Naive thymus-derived CD4-positive, alpha-beta T cell (primary cell): ENCODE data around the gene CNOT11. TPM values are rescaled to one million over a fixed set of nuclear protein-coding genes. Genes with fewer than 3 reads are reported as not detected.
"Not testable (repeated sequence)": the region's sequence is repeated elsewhere in the genome, so short reads cannot be mapped to it uniquely, and the experiment has no call there.

Experiments used
- ATAC-seq: fragments of 150-1000 bp; cut with Tn5 transposase; 2 replicates; pipeline ENCODE4 v1.10.0; 2021; ENCODE audit warnings: mild to moderate bottlenecking, moderate library complexity
- CTCF ChIA-PET: fragments of 350-600 bp; sonication (Branson Sonifier 250); formaldehyde crosslinking; loops from one replicate; lab custom pipeline; 2021; ENCODE audit warnings: antibody characterized with exemption; lab: Charles Lee
- POLR2A ChIA-PET: fragments of 350-600 bp; sonication (Branson Sonifier 250); formaldehyde crosslinking; loops from one replicate; lab custom pipeline; 2021; ENCODE audit warnings: antibody characterized with exemption, inconsistent platforms; lab: Charles Lee
- DNase-seq, 9 donors: peaks; one replicate each; pipeline versions ENCODE4 v3.0.0 to v3.0.0-alpha.2; 2020 to 2022; ENCODE audit warnings: mixed read lengths in 1 of 9
- H3K27ac ChIP-seq: one replicate; pipeline ENCODE4 v1.7.0; 2013; ENCODE audit warnings: mild to moderate bottlenecking, low read depth, low read length, moderate library complexity
- H3K27me3 ChIP-seq, 2 donors: one replicate each; pipeline ENCODE4 v1.7.0; 2013; ENCODE audit warnings: low read length in 2 of 2, mild to moderate bottlenecking in 2 of 2, moderate library complexity in 2 of 2; ENCODE audit not compliant: control insufficient read depth in 2 of 2, insufficient read depth in 2 of 2
- H3K36me3 ChIP-seq, 3 experiments: 1 replicate in 2 of 3; 2 replicates in 1 of 3; pipeline ENCODE4 v1.7.0; 2013; ENCODE audit warnings: low read length in 3 of 3, mild to moderate bottlenecking in 3 of 3, moderate library complexity in 1 of 3; ENCODE audit not compliant: insufficient read depth in 3 of 3, control insufficient read depth in 2 of 3
- H3K4me1 ChIP-seq, 2 donors: one replicate each; pipeline ENCODE4 v1.7.0; 2013; ENCODE audit warnings: low read length in 2 of 2, mild to moderate bottlenecking in 2 of 2, moderate library complexity in 1 of 2; ENCODE audit not compliant: control insufficient read depth in 2 of 2, insufficient read depth in 2 of 2
- H3K4me3 ChIP-seq: 2 replicates; pipeline ENCODE4 v1.7.0; 2013; ENCODE audit warnings: mild to moderate bottlenecking, low read length
- H3K9me3 ChIP-seq, 3 experiments: 1 replicate in 2 of 3; 2 replicates in 1 of 3; pipeline ENCODE4 v1.7.0; 2013; ENCODE audit warnings: low read length in 3 of 3; ENCODE audit not compliant: control insufficient read depth in 2 of 3
- H3K27ac Mint-ChIP-seq, 9 donors: one replicate each; pipeline ENCODE4 v1.8.0; 2020 to 2022; ENCODE audit warnings: mixed read lengths in 9 of 9, mild to moderate bottlenecking in 8 of 9, moderate library complexity in 5 of 9, inconsistent platforms in 2 of 9
- H3K27me3 Mint-ChIP-seq, 5 donors: one replicate each; pipeline ENCODE4 v1.8.0; 2021 to 2022; ENCODE audit warnings: mixed read lengths in 5 of 5, mild to moderate bottlenecking in 1 of 5
- H3K36me3 Mint-ChIP-seq, 5 donors: one replicate each; pipeline ENCODE4 v1.8.0; 2020 to 2022; ENCODE audit warnings: mixed read lengths in 5 of 5, mild to moderate bottlenecking in 3 of 5, inconsistent platforms in 1 of 5
- H3K4me1 Mint-ChIP-seq, 7 donors: one replicate each; pipeline ENCODE4 v1.8.0; 2020 to 2022; ENCODE audit warnings: mixed read lengths in 7 of 7, mild to moderate bottlenecking in 3 of 7, inconsistent platforms in 1 of 7
- H3K4me3 Mint-ChIP-seq, 10 donors: one replicate each; pipeline ENCODE4 v1.8.0; 2020 to 2022; ENCODE audit warnings: mild to moderate bottlenecking in 10 of 10, mixed read lengths in 10 of 10, moderate library complexity in 6 of 10, inconsistent platforms in 2 of 10
- H3K9me3 Mint-ChIP-seq, 11 donors: one replicate each; pipeline ENCODE4 v1.8.0; 2020 to 2022; ENCODE audit warnings: mixed read lengths in 11 of 11, mild to moderate bottlenecking in 4 of 11, inconsistent platforms in 1 of 11, moderate library complexity in 1 of 11
- intact Hi-C, 2 donors: fragments of 100-400 bp; cut with micrococcal nuclease; formaldehyde crosslinking; loops; one replicate each; pipeline ENCODE4 v1.15.1; 2023
- polyA plus RNA-seq, 2 donors: library from polyadenylated mRNA; unstranded; fragments of 300-500 nt; fragmentation: Illumina TruSeq; gene quantifications; one replicate each; pipeline ENCODE4 v1.2.3, GENCODE V29; 2021
- total RNA-seq, 6 experiments: library from RNA in 5 of 6; stranded (reverse) in 5 of 6; gene quantifications; 1 replicate in 5 of 6; 2 replicates in 1 of 6; pipeline ENCODE4 v1.2.3 and lab custom pipeline; 2021 to 2026

CNOT11 gene
- total and polyA plus RNA-seq, 7 experiments from 2014 or later, result 49.0 to 65.7 (median 60.4) TPM

- Histone ChIP-seq H3K27ac (peak within 1 kb of the TSS; percentile 88), H3K4me1 (peaks cover 60 to 63% of the 10 kb centered on the region in 2 donors), H3K4me3 (peak within 1 kb of the TSS; percentile 84), H3K9me3 (no peaks in the 10 kb centered on the region), H3K36me3 (peaks cover 0 to 5% (median 0%) of the 10 kb centered on the region in 3 experiments), H3K27me3 (no peaks in the 10 kb centered on the region)
- Mint-ChIP-seq H3K27me3 (peaks cover 0 to 4% (median 0%) of the 10 kb centered on the region in 5 donors), H3K4me3 (peak within 1 kb of the TSS; percentile 91 to 100 (median 98)), H3K9me3 (peaks cover 0 to 2% (median 0%) of the 10 kb centered on the region in 11 donors), H3K4me1 (peaks cover 56 to 83% (median 74%) of the 10 kb centered on the region in 7 donors), H3K27ac (peak within 1 kb of the TSS; percentile 91 to 99 (median 98)), H3K36me3 (peaks cover 0 to 30% (median 6%) of the 10 kb centered on the region in 5 donors)
- CTCF ChIA-PET, result interaction anchor here (0.6 to 1.5 kb wide), 3 partner anchors 22 to 294 kb away, joined by 3 to 9 read pairs (median 3); partner anchors contain the start of gene CNOT11
- intact Hi-C loops, result loop anchor here (1.0 to 5.0 kb wide), 11 partner anchors 20 to 745 kb away; partner anchors contain the start of genes MAP4K4 (in 2 of the 2), CREG2 (in 1 of the 2) and RPL31 (in 1 of the 2)
- ATAC-seq, result peak; percentile 84
- POLR2A ChIA-PET, result interaction anchor here (0.6 to 4.8 kb wide), 19 partner anchors 9 to 390 kb away, joined by 3 to 104 read pairs (median 3); partner anchors contain the start of gene CNOT11
- peak; percentile 80 to 98 (median 86) for DNase-seq
These were observed 55.9 kb downstream of the CNOT11 start, which contains the start of gene RNF149 for GRCh38 chr2:101308432-101309210. Gene RNF149, minus strand, starts transcription at chr2:101308701. Its CDS starts 113 bp downstream, at chr2:101308588.

- peaks cover 46% of the 10 kb centered on the region in 2 donors for H3K4me1 ChIP-seq
- peaks cover 43 to 71% (median 60%) of the 10 kb centered on the region in 7 donors for H3K4me1 Mint-ChIP-seq
- ChIA-PET CTCF (interaction anchor here (0.6 to 1.2 kb wide), 2 partner anchors 18 to 163 kb away, joined by 6 read pairs; no protein-coding TSS in a partner anchor), POLR2A (interaction anchor here (1.5 to 4.8 kb wide), 4 partner anchors 9 to 58 kb away, joined by 5 to 104 read pairs (median 6); partner anchors contain the start of gene CNOT11)
- H3K27ac ChIP-seq, result peak overlapping the region; percentile 56
- peaks cover 0 to 5% (median 0%) of the 10 kb centered on the region in 5 donors for H3K27me3 Mint-ChIP-seq
- H3K4me3 ChIP-seq, result no peak overlapping the region
- H3K27me3 ChIP-seq, result no peaks in the 10 kb centered on the region
- DNase-seq (no peak), ATAC-seq (no peak)
- H3K4me3 Mint-ChIP-seq, result peak overlapping the region; percentile 51 to 100 (median 93)
- intact Hi-C loops, result loop anchor here in 1 of 2 donors (10.0 kb wide), 1 partner anchor 1045 kb away; the partner anchor contains the start of gene IL18R1
- H3K9me3 ChIP-seq, result no peaks in the 10 kb centered on the region
- peaks cover 0 to 2% (median 0%) of the 10 kb centered on the region in 11 donors for H3K9me3 Mint-ChIP-seq
- peak overlapping the region; percentile 60 to 99 (median 93) for H3K27ac Mint-ChIP-seq
- H3K36me3 ChIP-seq, result peaks cover 0 to 5% (median 0%) of the 10 kb centered on the region in 3 experiments
- peaks cover 0 to 18% (median 6%) of the 10 kb centered on the region in 5 donors for H3K36me3 Mint-ChIP-seq
These were observed 57.6 kb downstream of the CNOT11 start for GRCh38 chr2:101310090-101310833.

GRCh38 chr2:101310834-101311695 lies 58.4 kb downstream of the CNOT11 start:
- Histone ChIP-seq H3K27ac (peak overlapping the region; percentile 56), H3K4me1 (peaks cover 38 to 46% of the 10 kb centered on the region in 2 donors), H3K27me3 (no peaks in the 10 kb centered on the region), H3K9me3 (no peaks in the 10 kb centered on the region), H3K4me3 (peak overlapping the region; percentile 17), H3K36me3 (peaks cover 0 to 5% (median 0%) of the 10 kb centered on the region in 3 experiments)
- H3K4me3 Mint-ChIP-seq, result peak overlapping the region; percentile 47 to 100 (median 92)
- ChIA-PET POLR2A (interaction anchor here (1.2 to 4.8 kb wide), 5 partner anchors 10 to 59 kb away, joined by 3 to 104 read pairs (median 5); partner anchors contain the start of gene CNOT11), CTCF (interaction anchor here (0.6 to 1.4 kb wide), 3 partner anchors 17 to 162 kb away, joined by 3 to 6 read pairs (median 6); no protein-coding TSS in a partner anchor)
- peaks cover 39 to 71% (median 60%) of the 10 kb centered on the region in 7 donors for H3K4me1 Mint-ChIP-seq
- DNase-seq (peak in 7 of 9 donors; percentile 41 to 61 (median 52)), ATAC-seq (no peak)
- H3K27ac Mint-ChIP-seq, result peak overlapping the region; percentile 25 to 99 (median 93)
- intact Hi-C loops, result loop anchor here (1.0 to 10.0 kb wide), 2 partner anchors 17 to 1044 kb away; partner anchors contain the start of gene IL18R1 (in 1 of the 2)
- peaks cover 0 to 12% (median 5%) of the 10 kb centered on the region in 5 donors for H3K36me3 Mint-ChIP-seq
- H3K27me3 Mint-ChIP-seq, result peaks cover 0 to 7% (median 0%) of the 10 kb centered on the region in 5 donors
- H3K9me3 Mint-ChIP-seq, result peaks cover 0 to 2% (median 0%) of the 10 kb centered on the region in 11 donors

GRCh38 chr2:101311696-101312017 lies 59.0 kb downstream of the CNOT11 start:
- Mint-ChIP-seq H3K27ac (peak overlapping the region; percentile 25 to 99 (median 93)), H3K36me3 (peaks cover under 1 to 11% (median 4%) of the 10 kb centered on the region in 5 donors), H3K9me3 (peaks cover 0 to 4% (median 0%) of the 10 kb centered on the region in 11 donors), H3K4me1 (peaks cover 38 to 72% (median 60%) of the 10 kb centered on the region in 7 donors), H3K4me3 (peak overlapping the region; percentile 47 to 100 (median 92)), H3K27me3 (peaks cover 0 to 13% (median 0%) of the 10 kb centered on the region in 5 donors)
- CTCF ChIA-PET, result interaction anchor here (1.2 to 1.4 kb wide), 2 partner anchors 17 to 31 kb away, joined by 3 to 6 read pairs; no protein-coding TSS in a partner anchor
- POLR2A ChIA-PET, result interaction anchor here (0.7 to 4.8 kb wide), 6 partner anchors 10 to 422 kb away, joined by 3 to 104 read pairs (median 4); partner anchors contain the start of gene CNOT11
- H3K9me3 ChIP-seq, result no peaks in the 10 kb centered on the region
- H3K27ac ChIP-seq, result peak overlapping the region; percentile 56
- peaks cover 37 to 43% of the 10 kb centered on the region in 2 donors for H3K4me1 ChIP-seq
- H3K36me3 ChIP-seq, result peaks cover 0 to 5% (median 0%) of the 10 kb centered on the region in 3 experiments
- peak in 1 of 9 donors; percentile 31 for DNase-seq
- peak overlapping the region; percentile 17 for H3K4me3 ChIP-seq
- intact Hi-C loops, result loop anchor here (1.0 to 10.0 kb wide), 2 partner anchors 17 to 1043 kb away; partner anchors contain the start of gene IL18R1 (in 1 of the 2)
- ATAC-seq, result no peak
- H3K27me3 ChIP-seq, result no peaks in the 10 kb centered on the region

- H3K4me1 ChIP-seq, result peaks cover 15% of the 10 kb centered on the region in 2 donors
- intact Hi-C loops, result loop anchor here in 1 of 2 donors (10.0 kb wide), 1 partner anchor 1038 kb away; the partner anchor contains the start of gene IL18R1
- H3K27ac ChIP-seq, DNase-seq, H3K9me3 ChIP-seq, H3K27me3 ChIP-seq, CTCF ChIA-PET, H3K36me3 ChIP-seq, ATAC-seq, H3K4me3 ChIP-seq: not testable (repeated sequence)
- Mint-ChIP-seq H3K27ac (peak overlapping the region in 8 of 9 donors; percentile 35 to 81 (median 72)), H3K27me3 (peaks cover 0 to 53% (median 0%) of the 10 kb centered on the region in 5 donors), H3K4me3 (peak overlapping the region in 8 of 10 donors; percentile 56 to 78 (median 67)), H3K9me3 (peaks cover 0 to 23% (median 0%) of the 10 kb centered on the region in 11 donors), H3K4me1 (peaks cover 23 to 60% (median 43%) of the 10 kb centered on the region in 7 donors), H3K36me3 (peaks cover 0 to 32% (median 4%) of the 10 kb centered on the region in 5 donors)
- POLR2A ChIA-PET, result interaction anchor here (1.3 kb wide), 1 partner anchor 11 kb away, joined by 4 read pairs; no protein-coding TSS in a partner anchor
These were observed 63.9 kb downstream of the CNOT11 start for GRCh38 chr2:101316568-101316967.
